Activated CD8-positive, alpha-beta T cell treated with anti-CD3 and anti-CD28 coated beads for 36 hours (primary cell): ENCODE results near the gene TMEM39A. TPM values are rescaled to one million over a fixed set of nuclear protein-coding genes. Genes with fewer than 3 reads are reported as not detected.

Experiments used
- ATAC-seq: fragments of 200-7000 bp; cut with Tn5 transposase; one replicate; pipeline ENCODE4 v1.10.0; 2021; ENCODE audit warnings: mild to moderate bottlenecking, moderate library complexity
- CTCF ChIA-PET: fragments of 350-600 bp; sonication (Branson Sonifier 250); formaldehyde crosslinking; loops from one replicate; lab custom pipeline; 2021; ENCODE audit warnings: antibody characterized with exemption; lab: Charles Lee
- POLR2A ChIA-PET: fragments of 350-600 bp; sonication (Branson Sonifier 250); formaldehyde crosslinking; loops from one replicate; lab custom pipeline; 2021; ENCODE audit warnings: antibody characterized with exemption; lab: Charles Lee
- DNase-seq: peaks from one replicate; pipeline ENCODE4 v3.0.0-alpha.2; 2020
- H3K27ac Mint-ChIP-seq: one replicate; pipeline ENCODE4 v1.8.0; 2021; ENCODE audit warnings: mild to moderate bottlenecking, mixed read lengths
- H3K27me3 Mint-ChIP-seq: one replicate; pipeline ENCODE4 v1.8.0; 2021; ENCODE audit warnings: mixed read lengths
- H3K36me3 Mint-ChIP-seq: one replicate; pipeline ENCODE4 v1.8.0; 2021; ENCODE audit warnings: low read depth, mixed read lengths
- H3K4me1 Mint-ChIP-seq: one replicate; pipeline ENCODE4 v1.8.0; 2021; ENCODE audit warnings: low read depth, mixed read lengths
- H3K4me3 Mint-ChIP-seq: one replicate; pipeline ENCODE4 v1.8.0; 2021; ENCODE audit warnings: mild to moderate bottlenecking, moderate library complexity, mixed read lengths
- H3K9me3 Mint-ChIP-seq: one replicate; pipeline ENCODE4 v1.8.0; 2021; ENCODE audit warnings: mixed read lengths
- intact Hi-C: fragments of 100-400 bp; cut with micrococcal nuclease; formaldehyde crosslinking; loops from one replicate; pipeline ENCODE4 v1.10.0; 2022
- total RNA-seq, 2 experiments: library from RNA; stranded (reverse); gene quantifications; one replicate each; pipeline ENCODE4 v1.2.3, GENCODE V29; 2021
- TF ChIP-seq, protein P1 (sequence below): fragments of 200-600 bp; IDR thresholded peaks from one replicate; pipeline ENCODE4 v1.8.0; 2022; ENCODE audit warnings: antibody characterized with exemption, mild to moderate bottlenecking

TMEM39A gene
- total RNA-seq, 2 experiments from 2014 or later = 26.0 to 30.7 TPM

DNA sequence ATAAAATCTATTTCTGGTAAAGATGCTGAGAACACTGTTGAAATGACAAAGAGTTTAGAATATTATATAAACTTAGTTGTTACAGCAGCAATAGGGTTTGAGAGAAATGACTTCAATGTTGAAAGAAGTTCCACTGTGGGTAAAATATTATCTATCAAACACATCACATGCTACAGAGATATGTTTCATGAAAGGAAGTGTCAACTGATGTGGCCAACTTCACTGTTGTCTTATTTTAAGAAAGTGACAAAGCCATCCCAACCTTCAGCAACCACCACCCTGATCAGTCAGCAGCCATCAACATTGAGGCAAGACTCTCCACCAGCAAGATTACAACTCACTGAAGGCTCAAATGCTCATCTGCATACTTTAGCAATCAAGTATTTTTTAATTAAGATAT lies 20.2 kb downstream of the TMEM39A start:
- intact Hi-C loops = no loop called here
- H3K27ac Mint-ChIP-seq = no peak overlapping the region
- H3K4me1 Mint-ChIP-seq = peaks cover 7% of the 10 kb centered on the region
- H3K27me3 Mint-ChIP-seq = no peaks in the 10 kb centered on the region
- ChIA-PET CTCF (no interaction called here), POLR2A (no interaction called here)
- ATAC-seq (no peak), DNase-seq (no peak)
- H3K36me3 Mint-ChIP-seq = peaks cover 47% of the 10 kb centered on the region
- no peaks in the 10 kb centered on the region for H3K9me3 Mint-ChIP-seq
- no peak overlapping the region for H3K4me3 Mint-ChIP-seq
- TF ChIP-seq, protein P1, sequence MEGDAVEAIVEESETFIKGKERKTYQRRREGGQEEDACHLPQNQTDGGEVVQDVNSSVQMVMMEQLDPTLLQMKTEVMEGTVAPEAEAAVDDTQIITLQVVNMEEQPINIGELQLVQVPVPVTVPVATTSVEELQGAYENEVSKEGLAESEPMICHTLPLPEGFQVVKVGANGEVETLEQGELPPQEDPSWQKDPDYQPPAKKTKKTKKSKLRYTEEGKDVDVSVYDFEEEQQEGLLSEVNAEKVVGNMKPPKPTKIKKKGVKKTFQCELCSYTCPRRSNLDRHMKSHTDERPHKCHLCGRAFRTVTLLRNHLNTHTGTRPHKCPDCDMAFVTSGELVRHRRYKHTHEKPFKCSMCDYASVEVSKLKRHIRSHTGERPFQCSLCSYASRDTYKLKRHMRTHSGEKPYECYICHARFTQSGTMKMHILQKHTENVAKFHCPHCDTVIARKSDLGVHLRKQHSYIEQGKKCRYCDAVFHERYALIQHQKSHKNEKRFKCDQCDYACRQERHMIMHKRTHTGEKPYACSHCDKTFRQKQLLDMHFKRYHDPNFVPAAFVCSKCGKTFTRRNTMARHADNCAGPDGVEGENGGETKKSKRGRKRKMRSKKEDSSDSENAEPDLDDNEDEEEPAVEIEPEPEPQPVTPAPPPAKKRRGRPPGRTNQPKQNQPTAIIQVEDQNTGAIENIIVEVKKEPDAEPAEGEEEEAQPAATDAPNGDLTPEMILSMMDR = no peak

DNA sequence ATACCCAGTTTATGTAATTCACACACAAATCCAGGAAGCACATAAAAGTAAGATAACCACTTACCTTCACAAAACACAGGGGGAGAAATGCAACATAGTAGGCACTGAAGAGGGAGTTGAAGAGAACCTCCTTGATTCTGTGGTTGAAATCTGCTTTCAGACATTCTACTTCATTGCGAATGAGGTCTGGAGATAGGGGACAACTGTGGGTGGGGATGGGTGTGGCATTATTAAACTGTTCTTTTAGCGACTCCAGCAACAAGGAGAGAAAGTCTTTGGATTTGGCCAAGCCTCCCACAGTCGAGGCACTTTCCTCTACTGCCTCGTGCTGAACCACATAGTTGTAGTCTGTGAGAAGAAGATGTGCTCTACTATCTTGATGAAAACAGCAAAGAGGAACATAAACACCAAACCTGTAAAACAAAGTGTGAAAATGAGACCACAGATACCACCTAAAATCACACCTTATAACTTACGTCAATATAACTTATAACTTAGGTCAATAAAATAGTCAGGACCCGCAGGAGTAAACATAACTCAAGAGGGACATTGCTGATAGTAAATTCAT lies 25.6 kb downstream of the TMEM39A start:
- ChIA-PET CTCF (interaction anchor here (0.7 to 1.6 kb wide), 2 partner anchors 16 to 48 kb away, joined by 3 to 4 read pairs; no protein-coding TSS in a partner anchor), POLR2A (no interaction called here)
- no peak for DNase-seq
- intact Hi-C loops = no loop called here
- ATAC-seq = no peak
- Mint-ChIP-seq H3K9me3 (no peaks in the 10 kb centered on the region), H3K4me1 (no peaks in the 10 kb centered on the region), H3K36me3 (peaks cover 66% of the 10 kb centered on the region), H3K4me3 (no peak overlapping the region), H3K27ac (no peak overlapping the region), H3K27me3 (no peaks in the 10 kb centered on the region)
- TF ChIP-seq, protein P1 = no peak

GRCh38 chr3:119436977-119437376 lies 26.4 kb downstream of the TMEM39A start:
- CTCF ChIA-PET = interaction anchor here (1.6 kb wide), 1 partner anchor 17 kb away, joined by 4 read pairs; no protein-coding TSS in a partner anchor
- H3K36me3 Mint-ChIP-seq = peaks cover 66% of the 10 kb centered on the region
- POLR2A ChIA-PET = no interaction called here
- H3K4me1 Mint-ChIP-seq = no peaks in the 10 kb centered on the region
- no peak overlapping the region for H3K27ac Mint-ChIP-seq
- DNase-seq (no peak), ATAC-seq (no peak)
- H3K9me3 Mint-ChIP-seq = no peaks in the 10 kb centered on the region
- intact Hi-C loops = no loop called here
- TF ChIP-seq, protein P1 = no peak
- no peak overlapping the region for H3K4me3 Mint-ChIP-seq
- H3K27me3 Mint-ChIP-seq = no peaks in the 10 kb centered on the region

DNA sequence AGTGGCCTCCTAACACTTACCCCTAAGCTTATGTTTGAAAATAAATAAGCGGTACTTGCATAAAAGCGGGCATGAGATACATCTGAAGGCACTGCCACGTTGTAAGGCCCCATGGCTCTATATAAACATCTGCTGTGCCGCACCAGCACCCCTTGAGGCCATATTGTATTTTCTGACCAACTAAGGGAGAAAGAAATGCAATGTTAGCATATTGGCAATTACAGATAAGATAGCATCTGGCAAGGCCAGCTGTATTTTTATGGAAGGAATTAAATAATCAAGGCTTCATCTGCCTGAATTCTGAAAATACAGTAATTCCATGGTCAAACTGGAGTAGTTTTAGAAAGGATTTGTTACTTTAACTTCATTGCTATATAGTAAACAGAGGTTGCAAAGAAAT lies 28.7 kb downstream of the TMEM39A start:
- ATAC-seq (no peak), DNase-seq (no peak)
- H3K27ac Mint-ChIP-seq = no peak overlapping the region
- no peaks in the 10 kb centered on the region for H3K4me1 Mint-ChIP-seq
- no peak overlapping the region for H3K4me3 Mint-ChIP-seq
- TF ChIP-seq, protein P1 = no peak
- POLR2A ChIA-PET = interaction anchor here (0.8 kb wide), 1 partner anchor 28 kb away, joined by 4 read pairs; the partner anchor contains the start of gene TMEM39A
- peaks cover 10% of the 10 kb centered on the region for H3K9me3 Mint-ChIP-seq
- peaks cover 74% of the 10 kb centered on the region for H3K36me3 Mint-ChIP-seq
- intact Hi-C loops = no loop called here
- CTCF ChIA-PET = interaction anchor here (1.1 to 1.5 kb wide), 2 partner anchors 11 to 161 kb away, joined by 3 to 4 read pairs; no protein-coding TSS in a partner anchor
- no peaks in the 10 kb centered on the region for H3K27me3 Mint-ChIP-seq

- TF ChIP-seq, protein P1 = no peak
- no peak for ATAC-seq
- no peak for DNase-seq
- Mint-ChIP-seq H3K4me3 (no peak overlapping the region), H3K4me1 (no peaks in the 10 kb centered on the region), H3K9me3 (peaks cover 17% of the 10 kb centered on the region), H3K27me3 (no peaks in the 10 kb centered on the region), H3K36me3 (peaks cover 83% of the 10 kb centered on the region), H3K27ac (no peak overlapping the region)
- CTCF ChIA-PET = interaction anchor here (1.1 to 1.5 kb wide), 2 partner anchors 11 to 160 kb away, joined by 3 to 4 read pairs; no protein-coding TSS in a partner anchor
- POLR2A ChIA-PET = no interaction called here
- intact Hi-C loops = no loop called here
These were observed 29.6 kb downstream of the TMEM39A start for GRCh38 chr3:119433613-119434325.
